ENCODE data around the gene NAE1. TPM values are rescaled to one million over a fixed set of nuclear protein-coding genes. Genes with fewer than 3 reads are reported as not detected.

The NAE1 gene
- total RNA-seq, 1 experiment from 2014 or later, result 123 TPM

- Histone ChIP-seq H3K9me2 (ENCODE audit: insufficient read depth) (no peaks in the 10 kb centered on the region), H3K79me2 (ENCODE audit: insufficient read depth, low read length) (no peaks in the 10 kb centered on the region), H3K9me3 (ENCODE audit: control insufficient read depth in 1 of 2, insufficient read depth in 1 of 2, low read depth in 1 of 2, low read length in 2 of 2) (no peaks in the 10 kb centered on the region), H3K4me2 (ENCODE audit: low read length) (no peak overlapping the region), H3K9ac (ENCODE audit: low read length) (no peak overlapping the region), H4K20me1 (ENCODE audit: insufficient read depth) (no peaks in the 10 kb centered on the region), H3K4me3 (replicated peaks in 1 of 2; ENCODE audit: low read depth in 1 of 2, low read length in 2 of 2) (no peak overlapping the region), H3K36me3 (ENCODE audit: control insufficient read depth in 1 of 2, insufficient read depth in 2 of 2, low read length in 2 of 2) (peaks cover 64 to 68% of the 10 kb centered on the region in 2 experiments), H3K27me3 (ENCODE audit: insufficient read depth, low read length) (no peaks in the 10 kb centered on the region), H2AFZ (ENCODE audit: low read depth, low read length, poor library complexity, severe bottlenecking) (no peak overlapping the region), H3K27ac (ENCODE audit: low read depth, low read length) (no peak overlapping the region), H3K4me1 (ENCODE audit: control insufficient read depth in 1 of 2, insufficient read depth in 2 of 2, low read length in 2 of 2) (no peaks in the 10 kb centered on the region)
- RAD21 ChIA-PET (ENCODE audit: low non-redundant PET in 1 of 2, low total read pairs in 2 of 2, uncharacterized antibody in 2 of 2, unreplicated experiment in 2 of 2), result no interaction called here
- no TSS peak for BruUV-seq (replicated peaks)
- ATAC-seq, result no peak
- intact Hi-C loops (cut with micrococcal nuclease), result no loop called here
- TF ChIP-seq, protein P1, sequence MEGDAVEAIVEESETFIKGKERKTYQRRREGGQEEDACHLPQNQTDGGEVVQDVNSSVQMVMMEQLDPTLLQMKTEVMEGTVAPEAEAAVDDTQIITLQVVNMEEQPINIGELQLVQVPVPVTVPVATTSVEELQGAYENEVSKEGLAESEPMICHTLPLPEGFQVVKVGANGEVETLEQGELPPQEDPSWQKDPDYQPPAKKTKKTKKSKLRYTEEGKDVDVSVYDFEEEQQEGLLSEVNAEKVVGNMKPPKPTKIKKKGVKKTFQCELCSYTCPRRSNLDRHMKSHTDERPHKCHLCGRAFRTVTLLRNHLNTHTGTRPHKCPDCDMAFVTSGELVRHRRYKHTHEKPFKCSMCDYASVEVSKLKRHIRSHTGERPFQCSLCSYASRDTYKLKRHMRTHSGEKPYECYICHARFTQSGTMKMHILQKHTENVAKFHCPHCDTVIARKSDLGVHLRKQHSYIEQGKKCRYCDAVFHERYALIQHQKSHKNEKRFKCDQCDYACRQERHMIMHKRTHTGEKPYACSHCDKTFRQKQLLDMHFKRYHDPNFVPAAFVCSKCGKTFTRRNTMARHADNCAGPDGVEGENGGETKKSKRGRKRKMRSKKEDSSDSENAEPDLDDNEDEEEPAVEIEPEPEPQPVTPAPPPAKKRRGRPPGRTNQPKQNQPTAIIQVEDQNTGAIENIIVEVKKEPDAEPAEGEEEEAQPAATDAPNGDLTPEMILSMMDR (IDR thresholded peaks at IDR 0.05 in 2 of 3, conservative IDR thresholded peaks at IDR 0.05 in 1 of 3; ENCODE audit: borderline replicate concordance in 1 of 3, insufficient read depth in 1 of 3, low read depth in 2 of 3, low read length in 2 of 3), result no peak
- no peak for TF ChIP-seq JUND (IDR thresholded peaks at IDR 0.05)
- TF ChIP-seq POLR2A (IDR thresholded peaks at IDR 0.05; ENCODE audit: borderline replicate concordance, extremely low read depth, insufficient read depth, insufficient read length), result no peak
- TF ChIP-seq, protein P2, sequence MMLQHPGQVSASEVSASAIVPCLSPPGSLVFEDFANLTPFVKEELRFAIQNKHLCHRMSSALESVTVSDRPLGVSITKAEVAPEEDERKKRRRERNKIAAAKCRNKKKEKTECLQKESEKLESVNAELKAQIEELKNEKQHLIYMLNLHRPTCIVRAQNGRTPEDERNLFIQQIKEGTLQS (IDR thresholded peaks at IDR 0.05), result no peak
- TF ChIP-seq, protein P3, sequence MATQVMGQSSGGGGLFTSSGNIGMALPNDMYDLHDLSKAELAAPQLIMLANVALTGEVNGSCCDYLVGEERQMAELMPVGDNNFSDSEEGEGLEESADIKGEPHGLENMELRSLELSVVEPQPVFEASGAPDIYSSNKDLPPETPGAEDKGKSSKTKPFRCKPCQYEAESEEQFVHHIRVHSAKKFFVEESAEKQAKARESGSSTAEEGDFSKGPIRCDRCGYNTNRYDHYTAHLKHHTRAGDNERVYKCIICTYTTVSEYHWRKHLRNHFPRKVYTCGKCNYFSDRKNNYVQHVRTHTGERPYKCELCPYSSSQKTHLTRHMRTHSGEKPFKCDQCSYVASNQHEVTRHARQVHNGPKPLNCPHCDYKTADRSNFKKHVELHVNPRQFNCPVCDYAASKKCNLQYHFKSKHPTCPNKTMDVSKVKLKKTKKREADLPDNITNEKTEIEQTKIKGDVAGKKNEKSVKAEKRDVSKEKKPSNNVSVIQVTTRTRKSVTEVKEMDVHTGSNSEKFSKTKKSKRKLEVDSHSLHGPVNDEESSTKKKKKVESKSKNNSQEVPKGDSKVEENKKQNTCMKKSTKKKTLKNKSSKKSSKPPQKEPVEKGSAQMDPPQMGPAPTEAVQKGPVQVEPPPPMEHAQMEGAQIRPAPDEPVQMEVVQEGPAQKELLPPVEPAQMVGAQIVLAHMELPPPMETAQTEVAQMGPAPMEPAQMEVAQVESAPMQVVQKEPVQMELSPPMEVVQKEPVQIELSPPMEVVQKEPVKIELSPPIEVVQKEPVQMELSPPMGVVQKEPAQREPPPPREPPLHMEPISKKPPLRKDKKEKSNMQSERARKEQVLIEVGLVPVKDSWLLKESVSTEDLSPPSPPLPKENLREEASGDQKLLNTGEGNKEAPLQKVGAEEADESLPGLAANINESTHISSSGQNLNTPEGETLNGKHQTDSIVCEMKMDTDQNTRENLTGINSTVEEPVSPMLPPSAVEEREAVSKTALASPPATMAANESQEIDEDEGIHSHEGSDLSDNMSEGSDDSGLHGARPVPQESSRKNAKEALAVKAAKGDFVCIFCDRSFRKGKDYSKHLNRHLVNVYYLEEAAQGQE (IDR thresholded peaks at IDR 0.05; ENCODE audit: low read depth), result no peak
- TF ChIP-seq EZH2phosphoT487 (IDR thresholded peaks at IDR 0.05; ENCODE audit: borderline replicate concordance), result no peak
- no peak for TF ChIP-seq TCF7L2 (IDR thresholded peaks at IDR 0.05; ENCODE audit: borderline replicate concordance, extremely low read depth, insufficient read depth, insufficient read length)
- POLR2A ChIA-PET, result no interaction called here
- no peak for DNase-seq (ENCODE audit: low read depth, low spot score)
- CTCF ChIA-PET, result interaction anchor here (1.1 to 1.3 kb wide), 2 partner anchors 20 to 58 kb away, joined by 5 read pairs; no protein-coding TSS in a partner anchor
Measured at GRCh38 chr16:66809765-66810164, 21.0 kb downstream of the NAE1 start.
